Islet precursor cell (in vitro differentiated cells): Measurements from ENCODE around the gene MANF.
A peak's percentile ranks its signal among the peaks of the same experiment; 100 is the strongest.

Experiments used
- DNase-seq: peaks from one replicate; pipeline ENCODE4 v3.0.0-alpha.2; 2018

MANF gene

DNA sequence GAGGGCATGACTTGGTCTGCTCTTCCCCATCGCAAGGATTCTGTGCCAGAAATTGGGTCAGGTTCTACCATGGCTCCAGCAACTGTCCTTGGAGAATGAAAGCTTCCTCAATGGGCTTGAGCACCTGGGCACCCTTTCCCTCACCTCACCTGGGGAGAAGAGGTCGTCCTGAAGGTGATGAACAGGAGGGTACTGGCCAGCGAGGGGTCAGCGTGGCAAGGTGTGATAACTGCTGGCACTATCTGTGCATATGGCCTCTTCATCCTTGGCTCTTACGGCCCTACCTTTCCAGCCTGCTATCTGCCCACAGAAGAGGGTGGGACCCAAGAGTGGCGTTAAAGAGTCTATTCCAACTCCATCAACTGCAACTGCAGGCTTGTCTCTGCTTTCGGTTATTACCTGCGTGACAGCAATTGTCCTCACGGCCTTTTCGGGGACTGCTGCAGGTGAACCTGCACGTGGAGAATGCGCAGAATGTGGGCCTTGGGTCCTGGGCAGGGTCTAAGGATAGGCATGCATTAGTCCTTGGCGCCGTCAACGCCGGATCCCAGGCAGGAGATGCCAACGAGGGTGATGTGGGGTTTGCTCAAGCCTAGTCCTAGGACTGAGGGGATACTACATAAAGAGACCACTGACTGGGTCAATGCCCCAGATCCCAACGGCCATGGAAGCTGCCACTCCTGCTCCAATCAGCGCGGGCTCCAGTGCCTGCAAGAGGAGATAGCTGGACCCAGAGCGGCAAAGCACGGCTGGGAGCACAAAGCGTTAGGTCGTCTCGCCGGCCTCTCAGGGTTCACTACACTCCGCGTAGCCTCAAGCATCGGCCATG is 5.4 kb downstream of the MANF start:
- peak; percentile 27 for DNase-seq

DNA sequence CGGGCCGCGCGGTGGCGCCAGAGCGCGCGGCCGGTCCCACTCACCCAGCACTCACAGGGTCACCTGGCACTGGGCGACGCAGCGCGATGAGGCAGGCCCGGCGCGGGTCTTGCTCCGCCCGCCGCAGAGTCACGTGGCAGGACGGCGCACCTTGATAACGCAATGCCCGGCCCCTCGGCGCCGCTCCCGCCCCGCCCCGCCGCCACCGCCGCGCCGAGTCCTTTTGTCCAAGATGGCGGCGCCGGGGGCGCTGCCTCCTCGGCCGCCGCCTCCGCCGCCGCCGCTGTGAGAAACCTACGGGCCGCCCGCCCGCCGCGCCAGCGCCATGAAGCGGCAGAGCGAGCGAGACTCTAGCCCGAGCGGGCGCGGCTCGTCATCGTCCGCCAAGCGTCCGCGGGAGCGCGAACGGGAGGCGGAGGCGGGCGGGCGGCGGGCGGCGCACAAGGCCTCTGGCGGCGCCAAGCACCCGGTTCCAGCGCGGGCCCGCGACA is 6.0 kb downstream of the MANF start, which contains the start of gene RBM15B:
RBM15B (plus strand) TSS at position 211 of the 491 bp plus-strand sequence; CDS start at position 326, 115 bp downstream.
- DNase-seq: peak; percentile 99

DNA sequence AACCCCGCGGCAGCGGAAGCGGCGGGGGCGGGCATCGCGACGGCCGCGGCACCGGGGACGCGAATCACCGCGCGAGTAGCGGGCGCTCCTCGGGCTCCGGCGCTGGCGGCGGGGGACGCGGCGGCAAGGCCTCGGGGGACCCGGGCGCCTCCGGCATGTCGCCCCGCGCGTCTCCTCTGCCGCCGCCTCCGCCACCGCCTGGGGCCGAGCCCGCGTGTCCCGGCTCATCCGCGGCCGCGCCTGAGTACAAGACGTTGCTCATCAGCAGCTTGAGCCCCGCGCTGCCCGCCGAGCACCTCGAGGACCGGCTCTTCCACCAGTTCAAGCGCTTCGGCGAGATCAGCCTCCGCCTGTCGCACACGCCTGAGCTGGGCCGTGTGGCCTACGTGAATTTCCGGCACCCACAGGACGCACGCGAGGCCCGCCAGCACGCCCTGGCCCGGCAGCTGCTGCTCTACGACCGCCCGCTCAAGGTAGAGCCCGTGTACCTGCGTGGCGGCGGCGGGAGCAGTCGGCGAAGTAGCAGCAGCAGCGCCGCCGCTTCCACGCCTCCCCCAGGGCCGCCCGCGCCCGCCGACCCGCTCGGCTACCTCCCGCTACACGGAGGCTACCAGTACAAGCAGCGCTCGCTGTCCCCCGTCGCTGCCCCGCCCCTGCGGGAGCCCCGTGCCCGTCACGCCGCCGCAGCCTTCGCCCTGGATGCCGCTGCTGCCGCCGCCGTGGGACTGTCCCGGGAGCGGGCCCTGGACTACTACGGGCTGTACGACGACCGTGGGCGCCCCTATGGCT is 6.7 kb downstream of the MANF start:
- peak; percentile 59 for DNase-seq

DNA sequence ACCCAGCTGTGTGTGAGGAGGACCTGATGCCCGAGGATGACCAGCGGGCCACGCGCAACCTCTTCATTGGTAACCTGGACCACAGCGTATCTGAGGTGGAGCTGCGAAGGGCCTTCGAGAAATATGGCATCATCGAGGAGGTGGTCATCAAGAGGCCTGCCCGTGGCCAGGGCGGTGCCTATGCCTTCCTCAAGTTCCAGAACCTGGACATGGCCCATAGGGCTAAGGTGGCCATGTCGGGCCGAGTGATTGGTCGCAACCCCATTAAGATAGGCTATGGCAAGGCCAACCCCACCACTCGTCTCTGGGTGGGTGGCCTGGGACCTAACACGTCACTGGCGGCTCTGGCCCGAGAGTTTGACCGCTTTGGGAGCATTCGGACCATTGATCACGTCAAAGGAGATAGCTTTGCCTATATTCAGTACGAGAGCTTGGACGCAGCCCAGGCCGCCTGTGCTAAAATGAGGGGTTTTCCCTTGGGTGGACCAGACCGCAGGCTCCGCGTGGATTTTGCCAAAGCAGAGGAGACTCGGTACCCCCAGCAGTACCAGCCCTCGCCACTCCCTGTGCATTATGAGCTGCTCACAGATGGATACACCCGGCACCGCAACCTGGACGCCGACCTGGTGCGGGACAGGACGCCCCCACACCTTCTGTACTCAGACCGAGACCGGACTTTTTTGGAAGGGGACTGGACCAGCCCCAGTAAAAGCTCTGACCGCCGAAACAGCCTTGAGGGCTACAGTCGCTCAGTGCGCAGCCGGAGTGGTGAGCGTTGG is 7.5 kb downstream of the MANF start:
- DNase-seq: no peak

DNA sequence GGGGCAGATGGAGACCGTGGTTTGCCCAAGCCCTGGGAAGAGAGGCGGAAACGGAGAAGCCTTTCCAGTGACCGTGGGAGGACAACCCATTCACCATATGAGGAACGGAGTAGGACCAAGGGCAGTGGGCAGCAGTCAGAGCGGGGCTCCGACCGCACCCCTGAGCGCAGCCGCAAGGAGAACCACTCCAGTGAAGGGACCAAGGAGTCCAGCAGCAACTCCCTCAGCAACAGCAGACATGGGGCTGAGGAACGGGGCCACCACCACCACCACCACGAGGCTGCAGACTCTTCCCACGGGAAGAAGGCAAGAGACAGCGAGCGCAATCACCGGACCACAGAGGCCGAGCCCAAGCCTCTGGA is 8.0 kb downstream of the MANF start:
- DNase-seq: no peak

DNA sequence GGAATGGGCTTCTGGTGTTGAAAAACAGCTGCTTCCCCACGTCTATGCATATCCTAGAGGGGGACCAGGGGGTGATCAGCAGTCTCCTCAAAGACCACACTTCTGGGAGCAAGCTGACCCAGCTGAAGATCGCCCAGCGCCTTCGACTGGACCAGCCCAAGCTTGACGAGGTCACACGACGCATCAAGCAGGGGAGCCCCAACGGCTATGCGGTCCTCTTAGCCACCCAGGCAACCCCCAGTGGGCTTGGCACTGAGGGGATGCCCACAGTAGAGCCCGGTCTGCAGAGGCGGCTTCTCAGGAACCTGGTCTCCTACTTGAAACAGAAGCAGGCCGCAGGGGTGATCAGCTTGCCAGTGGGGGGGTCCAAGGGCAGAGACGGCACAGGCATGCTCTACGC is 8.5 kb downstream of the MANF start:
- DNase-seq: no peak

DNA sequence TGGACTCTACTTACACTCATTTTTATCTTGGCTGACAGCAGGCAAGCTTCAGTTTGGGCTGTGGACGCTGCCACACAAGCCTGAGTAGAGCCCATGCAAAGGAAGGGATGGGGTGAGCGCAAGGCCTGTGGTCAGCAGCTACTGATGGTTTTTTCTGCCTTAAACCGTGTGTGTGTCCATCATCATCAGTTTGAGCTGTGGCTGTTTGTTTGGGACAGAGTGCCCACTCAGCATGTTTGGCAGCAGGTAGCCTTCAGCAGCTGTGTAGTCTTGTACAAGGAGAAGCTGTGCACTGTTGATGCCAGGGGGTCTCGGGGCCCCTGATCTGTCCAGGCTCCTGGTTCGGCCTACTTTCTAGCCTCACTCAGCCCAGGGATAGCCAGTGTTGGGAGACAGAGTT is 9.4 kb downstream of the MANF start:
- no peak for DNase-seq

DNA sequence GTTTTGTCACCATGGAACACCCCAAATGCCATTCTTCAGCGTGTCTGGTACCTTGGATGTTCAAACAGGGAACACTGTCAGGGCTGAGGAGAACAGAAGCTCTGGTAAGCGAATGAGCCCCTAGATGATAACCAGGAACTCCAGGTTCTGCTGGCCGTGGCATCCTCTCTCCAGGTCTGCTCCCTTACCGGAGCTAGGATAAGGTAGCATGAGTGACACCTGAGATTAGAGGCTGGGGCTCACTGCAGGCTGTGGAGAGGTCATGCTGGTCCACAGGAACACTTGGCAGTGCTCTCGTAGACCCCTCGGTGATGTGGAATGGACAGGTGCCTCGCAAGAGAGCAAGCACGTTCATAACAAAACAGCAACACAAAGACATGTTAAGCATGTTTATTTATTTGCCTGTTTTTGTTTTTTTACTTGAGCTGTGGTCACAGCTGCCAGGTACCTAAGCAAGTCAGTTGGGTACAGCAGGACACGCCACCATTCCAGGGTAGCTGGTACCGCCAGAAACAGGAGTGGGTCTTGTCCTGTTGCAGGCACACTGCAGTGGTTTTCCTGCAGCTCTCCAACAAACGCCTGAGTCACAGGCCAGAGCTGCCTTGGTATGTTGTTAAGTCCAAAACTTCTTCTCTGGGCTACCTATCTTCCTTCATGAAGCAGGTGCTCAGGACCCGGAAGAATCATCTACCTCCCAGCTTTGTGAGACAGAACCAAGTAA is 10.6 kb downstream of the MANF start:
- no peak for DNase-seq

DNA sequence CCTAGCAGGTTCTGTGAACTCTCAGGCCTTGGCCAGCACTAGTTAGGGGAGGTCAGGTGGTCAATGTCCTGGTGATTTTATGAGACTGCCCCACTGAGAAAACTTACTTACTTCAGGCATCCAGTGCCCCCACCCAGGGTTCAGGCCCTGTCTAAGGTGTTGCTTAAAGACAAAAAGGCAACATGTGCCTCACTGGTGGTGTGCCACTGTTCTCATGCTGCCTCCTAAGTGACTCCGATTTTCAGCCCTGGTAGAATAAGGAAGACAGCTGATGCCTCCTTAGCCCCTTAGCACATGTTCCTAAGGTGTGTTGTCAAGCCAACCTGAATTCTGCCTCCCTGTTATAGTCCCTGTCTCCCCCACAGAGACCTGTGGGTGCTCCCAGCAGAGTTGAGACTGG is 11.3 kb downstream of the MANF start:
- DNase-seq: no peak

DNA sequence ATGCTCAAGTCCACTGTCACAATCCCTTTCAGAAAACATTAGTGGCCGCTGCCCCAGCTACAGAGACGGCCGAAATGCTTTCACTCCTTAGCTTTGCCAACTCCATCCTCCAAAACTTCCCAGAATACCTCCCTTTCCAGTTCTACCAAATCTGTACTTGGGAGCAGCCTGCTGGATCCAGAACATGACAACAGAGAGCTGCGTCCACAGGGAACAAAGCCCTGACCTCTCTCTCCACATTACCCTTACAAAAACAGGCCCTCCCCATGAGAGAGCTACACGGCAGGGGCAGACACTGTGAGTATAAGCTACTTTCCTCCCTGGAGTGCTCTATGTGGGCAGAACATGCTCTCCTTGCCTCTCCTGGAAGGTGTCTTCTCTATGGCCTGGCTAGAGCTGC is 12.3 kb downstream of the MANF start:
- no peak for DNase-seq

DNA sequence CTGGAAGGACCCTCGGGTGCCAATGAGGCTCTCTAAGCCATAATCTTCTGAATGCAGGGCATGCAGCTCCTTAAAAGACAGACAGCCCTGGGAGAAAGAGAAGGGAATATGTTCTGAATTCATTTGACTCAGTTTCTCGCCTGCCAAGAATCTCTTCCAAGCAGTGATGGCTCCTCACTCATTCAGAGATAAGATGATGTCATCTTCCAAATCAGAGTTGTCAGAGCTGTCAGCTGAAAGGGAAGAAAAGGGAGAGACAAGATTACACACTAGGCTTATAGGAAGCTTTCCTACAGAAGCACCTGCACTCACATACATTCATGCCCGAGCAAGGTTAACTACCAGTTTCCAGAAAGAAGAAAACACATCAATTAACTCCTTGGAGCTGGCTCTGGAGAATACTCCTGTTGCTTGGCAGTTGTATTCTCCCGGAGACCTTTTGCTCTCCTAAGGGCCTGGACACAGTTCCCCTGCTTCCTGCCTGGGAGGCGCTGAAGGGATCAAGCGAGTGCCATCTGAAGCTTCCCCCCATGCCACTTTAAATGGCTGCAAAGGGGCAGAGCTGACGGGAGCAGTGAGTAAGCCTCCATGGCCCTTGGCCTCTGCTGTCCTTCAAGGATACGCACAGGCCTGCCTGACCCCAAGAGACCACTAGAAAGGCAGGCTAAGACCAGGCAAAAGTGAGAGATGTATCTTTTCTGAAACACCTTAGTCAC is 13.7 kb downstream of the MANF start:
- DNase-seq: no peak

DNA sequence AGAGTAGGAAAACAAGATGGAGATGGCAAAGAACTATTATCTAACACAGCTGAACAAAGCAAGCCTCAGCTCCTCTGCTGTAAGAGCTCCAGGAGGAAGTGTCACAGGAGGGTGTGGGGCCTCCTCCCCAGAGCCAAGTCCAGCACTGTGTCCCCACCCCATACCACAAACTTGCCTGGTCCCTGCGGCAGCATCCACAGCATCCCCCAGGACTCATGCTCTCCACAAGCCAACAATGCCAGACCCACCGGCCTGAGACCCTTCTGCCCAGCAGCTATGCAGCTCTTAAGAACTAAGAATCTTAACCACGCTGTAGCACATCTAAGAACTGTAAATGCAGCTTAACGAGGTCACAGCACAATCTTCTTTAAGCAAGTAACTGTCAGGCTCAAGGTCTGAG is 15.1 kb downstream of the MANF start:
- DNase-seq: no peak

DNA sequence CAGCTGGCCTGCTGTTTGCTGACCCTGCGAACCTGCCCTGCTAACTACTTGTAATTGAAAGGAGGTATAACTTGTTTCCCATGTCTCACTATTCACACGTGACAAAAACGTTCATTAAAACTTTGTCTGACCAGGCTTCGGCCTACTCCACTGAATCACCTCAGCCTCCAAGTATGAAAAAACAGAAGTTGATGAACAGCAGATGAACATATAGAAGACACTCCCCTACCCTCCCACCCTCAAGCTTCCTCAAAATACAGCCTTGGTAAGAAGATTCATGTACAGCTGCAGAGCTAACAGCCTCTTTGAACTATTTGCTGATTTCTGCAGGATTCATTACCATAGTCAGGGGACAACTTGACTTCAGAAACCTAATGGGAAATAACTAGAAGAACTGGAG is 16.6 kb downstream of the MANF start:
- no peak for DNase-seq

DNA sequence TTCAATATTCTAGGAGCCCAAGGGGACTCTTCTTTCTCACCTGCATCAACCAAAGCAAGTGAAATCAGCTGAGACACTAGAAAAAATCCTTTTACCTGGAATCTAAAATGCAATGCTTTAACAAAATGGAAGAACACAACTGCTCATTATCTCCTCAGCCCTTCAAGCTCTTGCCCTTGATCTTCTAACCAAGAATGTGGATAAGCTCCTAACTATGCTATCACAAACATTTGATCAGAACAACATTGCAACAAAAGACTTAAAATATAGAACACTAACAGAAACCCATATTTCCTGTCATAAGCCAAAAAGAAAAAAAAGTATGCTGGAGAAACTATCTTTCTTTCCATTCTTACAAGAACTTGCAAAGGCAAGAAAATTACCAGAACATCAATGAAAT is 18.6 kb downstream of the MANF start:
- no peak for DNase-seq

DNA sequence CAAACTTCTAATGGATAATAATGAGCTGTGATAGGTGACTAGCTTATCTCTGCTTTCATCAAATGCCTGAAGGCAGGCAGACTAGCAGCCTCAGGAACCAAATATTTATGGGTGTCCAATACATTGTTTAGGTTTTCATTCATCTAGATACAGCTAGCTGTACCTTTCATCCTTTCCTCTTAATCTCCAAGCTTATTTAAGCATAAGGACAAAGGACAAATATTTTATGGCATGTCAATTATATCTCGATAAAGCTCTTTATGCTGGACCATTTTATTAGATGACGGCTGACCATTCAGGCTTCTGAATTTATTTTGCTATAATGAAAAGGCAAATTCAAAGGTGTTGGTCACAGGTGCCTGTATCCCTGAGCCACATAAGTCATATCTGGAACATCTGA is 22.9 kb downstream of the MANF start:
- DNase-seq: no peak

DNA sequence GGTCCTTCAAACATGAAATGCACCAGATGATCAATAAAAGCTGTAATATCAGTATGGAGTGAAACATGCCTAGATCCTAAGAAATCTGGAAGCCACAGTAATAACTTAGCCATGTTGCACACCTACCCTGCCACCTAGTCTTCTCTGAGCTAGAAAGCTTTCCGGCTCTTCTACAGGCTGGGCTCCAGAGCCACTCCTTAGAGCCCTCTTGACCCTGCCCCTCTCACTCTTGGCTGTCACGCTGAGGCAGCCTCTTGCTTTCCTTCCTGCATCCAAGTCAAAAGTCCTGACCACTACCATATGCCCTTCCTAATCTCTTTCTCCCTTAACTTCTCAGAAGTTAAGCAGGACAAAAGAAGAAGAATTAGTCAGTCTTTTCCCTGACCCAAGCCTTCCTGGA is 23.7 kb downstream of the MANF start:
- no peak for DNase-seq

DNA sequence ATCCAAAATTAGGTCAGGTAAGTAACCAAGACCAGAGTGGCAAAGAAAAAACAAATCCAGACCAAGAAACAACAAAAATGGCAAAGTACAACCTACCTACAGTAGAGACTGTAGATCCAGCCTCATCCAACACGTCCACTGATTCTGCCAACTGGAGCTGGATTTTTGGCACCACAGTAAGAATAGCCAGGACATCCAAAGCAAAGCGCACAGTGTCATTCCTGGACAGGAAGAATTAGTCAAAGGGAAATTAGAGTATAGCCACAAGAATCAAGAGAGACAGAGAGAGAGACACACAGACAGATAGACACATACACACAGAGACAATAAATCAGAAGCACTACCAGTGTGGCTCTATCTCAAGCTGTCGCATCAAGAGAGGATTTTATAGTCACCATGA is 37.1 kb downstream of the MANF start:
- no peak for DNase-seq

DNA sequence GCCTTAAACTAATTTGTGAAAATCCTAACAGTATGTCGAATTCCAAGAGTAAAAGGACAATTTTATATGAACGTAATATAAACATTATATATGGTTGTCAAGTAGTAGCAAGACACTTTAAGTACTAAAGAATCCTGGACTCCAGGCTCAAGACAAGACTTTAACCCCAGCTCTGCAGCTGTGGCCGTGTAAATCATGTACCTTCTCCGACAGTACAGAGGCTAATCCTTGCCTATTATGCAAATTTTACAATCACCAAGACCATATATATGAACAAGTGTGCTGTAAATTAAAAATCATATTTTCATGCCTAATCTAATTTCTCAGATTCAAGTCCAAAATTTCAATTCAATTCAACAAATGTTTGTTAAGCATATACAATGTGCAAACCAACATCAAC is 41.8 kb downstream of the MANF start:
- DNase-seq: no peak

DNA sequence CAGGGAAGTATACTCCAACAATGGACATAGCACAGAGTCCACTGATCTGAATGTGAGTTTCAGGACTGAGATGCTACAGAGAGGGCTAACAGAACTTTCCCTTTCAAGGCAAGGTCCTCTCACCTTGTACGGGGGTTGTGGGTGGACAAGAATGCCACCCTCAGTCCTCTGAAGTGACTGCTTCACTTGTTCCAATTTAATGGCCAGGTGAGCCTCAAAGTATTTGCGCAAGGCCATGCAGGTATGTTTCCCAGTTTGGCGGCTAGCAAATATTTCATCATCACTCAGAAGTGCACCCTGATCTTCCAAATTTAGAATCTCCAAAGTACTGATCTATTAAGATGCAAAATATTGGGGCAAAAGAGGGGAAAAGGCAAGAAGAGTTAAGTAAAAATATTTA is 44.0 kb downstream of the MANF start:
- DNase-seq: no peak

DNA sequence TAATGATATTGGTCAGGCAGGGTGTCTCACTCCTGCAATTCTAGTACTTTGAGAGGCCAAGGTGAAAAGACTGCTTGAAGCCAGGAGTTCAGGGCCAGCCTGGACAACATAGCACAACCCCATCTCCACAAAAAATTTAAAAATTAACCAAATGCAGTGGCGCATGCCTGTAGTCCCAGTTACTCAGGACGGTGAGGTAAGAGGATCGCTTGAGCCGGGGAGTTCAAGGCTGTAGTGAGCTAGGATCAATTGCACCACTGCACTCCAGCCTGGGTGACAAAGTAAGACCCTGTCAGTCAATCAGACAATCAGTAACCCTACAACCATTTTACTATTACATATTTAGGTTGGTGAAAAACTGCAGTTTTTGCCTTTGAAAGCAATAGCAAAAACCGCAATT is 49.0 kb downstream of the MANF start:
- no peak for DNase-seq

DNA sequence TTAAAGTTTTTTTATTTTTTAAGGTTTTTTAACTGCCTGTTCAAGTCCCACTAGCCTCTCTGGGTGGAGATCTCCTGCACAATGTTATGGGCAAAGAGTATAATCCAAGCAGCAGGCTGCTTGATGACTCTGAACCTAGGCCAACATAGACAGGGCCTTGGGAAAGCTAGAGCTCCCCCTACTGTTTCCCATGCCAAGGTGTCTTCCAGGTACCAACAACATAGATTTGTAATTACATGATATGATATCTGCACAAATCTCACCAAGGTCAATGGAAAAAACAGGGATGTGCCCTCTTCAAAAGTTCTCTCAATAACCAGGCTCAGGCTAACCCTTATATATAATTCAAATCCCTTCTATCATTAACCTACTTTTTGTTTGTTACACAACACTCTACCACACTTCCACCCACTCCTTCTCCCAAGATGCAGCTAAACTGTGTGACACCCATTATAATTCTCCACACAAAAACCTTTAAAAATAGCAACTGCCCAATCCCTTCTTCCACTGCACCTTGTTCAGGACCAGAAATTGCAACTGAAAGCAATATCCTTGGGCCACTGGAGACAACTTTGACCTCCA is 49.7 kb downstream of the MANF start:
- peak; percentile 68 for DNase-seq
